Islet precursor cell (in vitro differentiated cells): ENCODE results near the gene FNDC3B.
"Not testable (repeated sequence)": the region's sequence is repeated elsewhere in the genome, so short reads cannot be mapped to it uniquely, and the experiment has no call there.

Source experiments
- DNase-seq: peaks from one replicate; pipeline ENCODE4 v3.0.0-alpha.2; 2018

Gene FNDC3B

GRCh38 chr3:172354931-172355499 lies 315.6 kb downstream of the FNDC3B start:
- no peak for DNase-seq

- no peak for DNase-seq
Observed at GRCh38 chr3:172355836-172356235, 316.5 kb downstream of the FNDC3B start.

- no peak for DNase-seq
Observed at GRCh38 chr3:172356427-172356826, 317.0 kb downstream of the FNDC3B start.

- DNase-seq, result no peak
Observed at GRCh38 chr3:172357850-172358754, 318.7 kb downstream of the FNDC3B start.

GRCh38 chr3:172359231-172359630 lies 319.9 kb downstream of the FNDC3B start:
- DNase-seq, result no peak

- no peak for DNase-seq
Observed at GRCh38 chr3:172359996-172360395, 320.6 kb downstream of the FNDC3B start.

GRCh38 chr3:172362583-172362982 lies 323.2 kb downstream of the FNDC3B start:
- no peak for DNase-seq

GRCh38 chr3:172364374-172365027 lies 325.1 kb downstream of the FNDC3B start:
- DNase-seq, result no peak

- DNase-seq, result no peak
Observed at GRCh38 chr3:172365028-172365567, 325.7 kb downstream of the FNDC3B start.

- DNase-seq, result peak; percentile 64
Observed at GRCh38 chr3:172367205-172368105, 328.1 kb downstream of the FNDC3B start.

- not testable (repeated sequence) for DNase-seq
Observed at GRCh38 chr3:172368556-172368955, 329.2 kb downstream of the FNDC3B start.

GRCh38 chr3:172369590-172370259 lies 330.3 kb downstream of the FNDC3B start:
- DNase-seq, result no peak

- DNase-seq, result no peak
Observed at GRCh38 chr3:172370419-172370818, 331.0 kb downstream of the FNDC3B start.

GRCh38 chr3:172371544-172371943 lies 332.2 kb downstream of the FNDC3B start:
- DNase-seq, result no peak

GRCh38 chr3:172372895-172373294 lies 333.5 kb downstream of the FNDC3B start:
- DNase-seq, result no peak

GRCh38 chr3:172373912-172374311 lies 334.5 kb downstream of the FNDC3B start:
- DNase-seq, result no peak

GRCh38 chr3:172375206-172375850 lies 335.9 kb downstream of the FNDC3B start:
- DNase-seq, result no peak

GRCh38 chr3:172376402-172376801 lies 337.0 kb downstream of the FNDC3B start:
- no peak for DNase-seq

GRCh38 chr3:172376881-172377280 lies 337.5 kb downstream of the FNDC3B start:
- no peak for DNase-seq

- DNase-seq, result no peak
Observed at GRCh38 chr3:172378439-172378838, 339.1 kb downstream of the FNDC3B start.

GRCh38 chr3:172379372-172379771 lies 340.0 kb downstream of the FNDC3B start:
- no peak for DNase-seq
